Smooth muscle cell (in vitro differentiated cells): ENCODE measurements around the gene PCDHGC5. TPM values are rescaled to one million over a fixed set of nuclear protein-coding genes. Genes with fewer than 3 reads are reported as not detected.

Source experiments
- DNase-seq: peaks from one replicate; lab custom pipeline; 2025; ENCODE audit not compliant: unreplicated experiment; lab: John Stamatoyannopoulos, UW
- H2AFZ ChIP-seq: fragments of 200-600 bp; sonication (generic); 2 replicates; pipeline ENCODE4 v1.6.0; 2016; ENCODE audit warnings: antibody characterized with exemption, low read depth, mild to moderate bottlenecking
- H3F3A ChIP-seq: fragments of 200-600 bp; sonication (generic); 2 replicates; pipeline ENCODE4 v1.6.0; 2017; ENCODE audit warnings: antibody characterized with exemption, low read depth
- H3K27ac ChIP-seq: fragments of 200-600 bp; sonication (generic); 2 replicates; pipeline ENCODE4 v1.5.1; 2016; ENCODE audit warnings: low read depth, mild to moderate bottlenecking
- H3K27me3 ChIP-seq: fragments of 200-600 bp; sonication (generic); 2 replicates; pipeline ENCODE4 v1.6.1; 2016; ENCODE audit warnings: low read depth, mild to moderate bottlenecking
- H3K36me3 ChIP-seq: fragments of 200-600 bp; sonication (generic); 2 replicates; pipeline ENCODE4 v1.5.1; 2016; ENCODE audit warnings: low read depth
- H3K4me1 ChIP-seq: fragments of 200-600 bp; sonication (generic); 2 replicates; pipeline ENCODE4 v1.5.1; 2016; ENCODE audit warnings: low read depth
- H3K4me2 ChIP-seq: fragments of 200-600 bp; sonication (generic); 2 replicates; pipeline ENCODE4 v1.6.0; 2016; ENCODE audit warnings: mild to moderate bottlenecking
- H3K4me3 ChIP-seq: fragments of 200-600 bp; sonication (generic); 2 replicates; pipeline ENCODE4 v1.5.1; 2016; ENCODE audit warnings: mild to moderate bottlenecking
- H3K79me2 ChIP-seq: fragments of 200-600 bp; sonication (generic); 2 replicates; pipeline ENCODE4 v1.6.0; 2016; ENCODE audit warnings: low read depth, mild to moderate bottlenecking
- H3K9ac ChIP-seq: fragments of 200-600 bp; sonication (generic); 2 replicates; pipeline ENCODE4 v1.6.0; 2016; ENCODE audit warnings: low read depth
- H3K9me3 ChIP-seq: fragments of 200-600 bp; sonication (generic); replicated peaks from 2 replicates; pipeline ENCODE4 v1.5.1; 2016; ENCODE audit warnings: low read depth
- H4K20me1 ChIP-seq: fragments of 200-600 bp; sonication (generic); 2 replicates; pipeline ENCODE4 v1.6.0; 2016; ENCODE audit warnings: low read depth
- WGBS: methylation state at CpG from one replicate; pipeline ENCODE4 v1.1.7; 2016; ENCODE audit warnings: low lambda C conversion rate; 5-methylcytosine and 5-hydroxymethylcytosine counted together
- polyA plus RNA-seq: library from polyadenylated mRNA; unstranded; fragments of >200 nt; fragmentation: Nextera tagmentation; extraction: Ambion mirVana; gene quantifications from 2 replicates; pipeline ENCODE4 v1.2.1, GENCODE V29; 2016
- total RNA-seq: library from RNA; depleted of rRNA; stranded (reverse); fragments of >200 nt; gene quantifications from 2 replicates; pipeline ENCODE4 v1.2.3, GENCODE V29; 2014
- TF ChIP-seq, protein P1 (sequence below): fragments of 200-600 bp; sonication (generic); IDR thresholded peaks from 2 replicates; pipeline ENCODE4 v1.5.1; 2017; ENCODE audit warnings: borderline replicate concordance, mild to moderate bottlenecking, antibody characterized with exemption; ENCODE audit not compliant: insufficient read depth, poor library complexity, severe bottlenecking

The PCDHGC5 gene
- total and polyA plus RNA-seq, 2 experiments from 2014 or later = 1.8 to 3.3 TPM

GRCh38 chr5:141491323-141492167 is 2.7 kb downstream of the PCDHGC5 start:
- DNase-seq = no peak
- Histone ChIP-seq H3K9me3 (no peaks in the 10 kb centered on the region), H3K79me2 (peaks cover 34% of the 10 kb centered on the region), H3K4me3 (no peak overlapping the region), H3K4me1 (peaks cover 25% of the 10 kb centered on the region), H3K27me3 (no peaks in the 10 kb centered on the region), H3K27ac (no peak overlapping the region), H3F3A (peaks cover 40% of the 10 kb centered on the region), H4K20me1 (peaks cover 67% of the 10 kb centered on the region), H3K9ac (no peak overlapping the region), H2AFZ (no peak overlapping the region), H3K36me3 (no peaks in the 10 kb centered on the region), H3K4me2 (peak overlapping the region; percentile 73)
- 38% methylated on average over 64 of the region's 66 CpGs for whole genome bisulfite sequencing
- TF ChIP-seq, protein P1, sequence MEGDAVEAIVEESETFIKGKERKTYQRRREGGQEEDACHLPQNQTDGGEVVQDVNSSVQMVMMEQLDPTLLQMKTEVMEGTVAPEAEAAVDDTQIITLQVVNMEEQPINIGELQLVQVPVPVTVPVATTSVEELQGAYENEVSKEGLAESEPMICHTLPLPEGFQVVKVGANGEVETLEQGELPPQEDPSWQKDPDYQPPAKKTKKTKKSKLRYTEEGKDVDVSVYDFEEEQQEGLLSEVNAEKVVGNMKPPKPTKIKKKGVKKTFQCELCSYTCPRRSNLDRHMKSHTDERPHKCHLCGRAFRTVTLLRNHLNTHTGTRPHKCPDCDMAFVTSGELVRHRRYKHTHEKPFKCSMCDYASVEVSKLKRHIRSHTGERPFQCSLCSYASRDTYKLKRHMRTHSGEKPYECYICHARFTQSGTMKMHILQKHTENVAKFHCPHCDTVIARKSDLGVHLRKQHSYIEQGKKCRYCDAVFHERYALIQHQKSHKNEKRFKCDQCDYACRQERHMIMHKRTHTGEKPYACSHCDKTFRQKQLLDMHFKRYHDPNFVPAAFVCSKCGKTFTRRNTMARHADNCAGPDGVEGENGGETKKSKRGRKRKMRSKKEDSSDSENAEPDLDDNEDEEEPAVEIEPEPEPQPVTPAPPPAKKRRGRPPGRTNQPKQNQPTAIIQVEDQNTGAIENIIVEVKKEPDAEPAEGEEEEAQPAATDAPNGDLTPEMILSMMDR = no peak

DNA sequence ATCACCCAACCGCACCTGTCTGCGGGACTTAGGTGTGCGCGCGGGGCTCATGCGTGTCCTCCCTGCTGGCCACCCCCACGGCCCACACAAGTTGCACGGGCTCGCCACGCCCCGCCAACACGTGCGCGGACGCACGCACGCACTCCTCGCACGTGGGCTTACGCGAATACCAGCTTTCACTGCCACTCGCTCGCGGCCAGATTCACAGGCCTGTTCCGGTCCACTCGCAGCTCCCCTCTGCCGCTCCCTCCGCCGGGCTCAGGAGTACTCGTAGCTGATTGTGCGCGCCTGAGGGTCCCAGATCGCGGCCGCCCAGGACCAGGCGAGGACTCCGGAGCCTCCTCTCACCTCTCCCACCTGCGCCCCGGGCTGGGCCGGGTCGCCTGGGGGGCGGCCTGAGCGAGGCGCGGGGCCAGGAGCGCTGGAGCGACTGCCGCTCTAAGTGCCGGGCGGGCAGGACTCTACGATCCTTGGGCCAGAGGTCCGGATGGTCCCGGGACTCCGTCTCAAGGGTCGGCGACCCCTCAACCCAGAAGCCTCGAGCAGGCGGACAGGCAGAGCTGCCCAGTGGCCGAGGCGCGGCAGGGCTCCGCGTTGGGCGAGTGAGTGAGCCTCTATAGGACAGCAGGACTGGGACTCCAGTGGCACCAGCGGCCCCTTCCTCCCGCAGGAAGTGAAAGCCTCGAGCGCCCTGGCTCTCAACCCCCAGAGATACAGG is 3.4 kb downstream of the PCDHGC5 start:
- Histone ChIP-seq H4K20me1 (peaks cover 59% of the 10 kb centered on the region), H3K79me2 (peaks cover 33% of the 10 kb centered on the region), H2AFZ (no peak overlapping the region), H3K36me3 (no peaks in the 10 kb centered on the region), H3F3A (peaks cover 39% of the 10 kb centered on the region), H3K27ac (no peak overlapping the region), H3K9ac (no peak overlapping the region), H3K4me1 (peaks cover 25% of the 10 kb centered on the region), H3K27me3 (no peaks in the 10 kb centered on the region), H3K4me3 (no peak overlapping the region), H3K4me2 (peak overlapping the region; percentile 73), H3K9me3 (no peaks in the 10 kb centered on the region)
- DNase-seq = no peak
- WGBS = 41% methylated on average over 50 of the region's 68 CpGs
- TF ChIP-seq, protein P1 = no peak

- peak overlapping the region; percentile 39 for H3K9ac ChIP-seq
- H4K20me1 ChIP-seq = peaks cover 45% of the 10 kb centered on the region
- peaks cover 39% of the 10 kb centered on the region for H3F3A ChIP-seq
- peak overlapping the region; percentile 86 for H3K4me2 ChIP-seq
- H3K4me1 ChIP-seq = peaks cover 25% of the 10 kb centered on the region
- H3K36me3 ChIP-seq = no peaks in the 10 kb centered on the region
- TF ChIP-seq, protein P1 = no peak
- H3K79me2 ChIP-seq = peaks cover 42% of the 10 kb centered on the region
- no peak overlapping the region for H2AFZ ChIP-seq
- H3K27ac ChIP-seq = peak overlapping the region; percentile 84
- no peaks in the 10 kb centered on the region for H3K9me3 ChIP-seq
- WGBS = 71% methylated on average over 10 of the region's 10 CpGs
- DNase-seq = no peak
- no peak overlapping the region for H3K4me3 ChIP-seq
- H3K27me3 ChIP-seq = no peaks in the 10 kb centered on the region
Measured at GRCh38 chr5:141493500-141494422, 4.9 kb downstream of the PCDHGC5 start.
